GM21360 (cell line): ENCODE measurements around the gene HSD17B8.

Experiments used
- ATAC-seq: cut with Tn5 transposase; IDR thresholded peaks from one replicate; pipeline ENCODE4 v1.9.1; 2021; ENCODE audit warnings: mild to moderate bottlenecking, moderate library complexity; ENCODE audit not compliant: unreplicated experiment

Gene HSD17B8

DNA sequence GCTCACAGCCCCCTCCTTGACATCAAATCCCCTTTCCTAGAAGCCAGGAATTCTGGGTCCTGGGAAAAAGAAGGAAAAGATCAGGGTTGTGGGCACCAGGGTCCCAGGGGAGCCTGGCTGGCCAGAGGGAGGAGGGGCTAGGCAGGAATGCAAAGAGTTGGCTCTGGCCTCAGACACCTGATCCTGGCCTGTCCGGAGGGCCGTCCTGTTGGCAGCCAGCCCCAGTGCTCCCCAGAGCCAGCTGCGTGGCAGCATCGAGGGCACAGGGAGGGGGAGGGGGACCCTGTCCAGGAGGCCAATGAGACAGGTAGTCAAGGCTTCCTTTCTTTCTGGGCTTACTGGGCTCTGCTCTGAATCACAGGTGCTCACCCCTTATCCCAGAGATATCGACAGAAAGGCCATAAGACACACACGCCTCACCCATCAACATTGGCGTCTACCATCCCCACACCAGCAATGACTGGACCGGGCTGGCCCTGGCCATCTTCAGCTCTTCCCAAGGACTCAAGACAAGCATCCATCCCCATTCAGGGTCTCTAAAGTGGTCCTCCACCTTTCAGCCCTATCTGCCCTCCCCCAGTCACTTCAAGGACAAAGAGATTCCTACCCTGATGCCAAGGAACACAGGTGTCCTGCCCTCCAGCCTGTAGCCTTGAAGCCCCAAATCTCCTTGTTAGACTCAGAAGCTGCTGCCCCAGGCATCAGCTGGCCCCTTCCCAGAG is 12.9 kb upstream of the HSD17B8 start:
- ATAC-seq: no peak

DNA sequence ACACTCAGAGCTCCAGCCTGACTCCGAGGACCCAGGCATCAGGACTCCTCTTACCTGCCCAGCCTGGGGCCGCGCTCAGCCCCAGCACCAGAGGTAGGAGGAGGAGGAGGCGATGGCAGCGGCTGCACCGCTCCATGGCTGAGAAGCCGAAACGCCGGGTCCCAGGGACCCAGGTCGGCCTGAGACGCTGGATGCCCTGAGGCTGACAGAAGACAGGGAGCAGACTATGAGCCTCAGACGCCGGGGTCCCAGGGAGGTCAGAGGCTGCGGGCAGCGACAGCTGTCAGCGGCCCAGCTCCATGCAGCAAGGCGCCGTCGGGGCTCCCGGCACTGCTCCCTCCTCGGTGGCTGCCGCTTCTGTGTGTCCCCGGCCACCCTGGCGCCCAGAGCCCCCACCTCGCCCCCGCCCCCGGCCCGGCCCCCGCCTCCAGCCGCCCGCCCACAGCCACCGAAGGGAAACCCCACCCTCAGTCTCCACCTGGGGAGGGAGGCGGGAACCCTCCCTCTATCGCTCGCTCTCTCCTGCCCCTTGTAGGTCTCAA is 12.3 kb upstream of the HSD17B8 start, which contains the start of gene COL11A2:
Gene COL11A2, minus strand, starts transcription at position 363 of the 542 bp plus-strand sequence. Its CDS starts 227 bp downstream, at position 136.
- ATAC-seq: no peak

DNA sequence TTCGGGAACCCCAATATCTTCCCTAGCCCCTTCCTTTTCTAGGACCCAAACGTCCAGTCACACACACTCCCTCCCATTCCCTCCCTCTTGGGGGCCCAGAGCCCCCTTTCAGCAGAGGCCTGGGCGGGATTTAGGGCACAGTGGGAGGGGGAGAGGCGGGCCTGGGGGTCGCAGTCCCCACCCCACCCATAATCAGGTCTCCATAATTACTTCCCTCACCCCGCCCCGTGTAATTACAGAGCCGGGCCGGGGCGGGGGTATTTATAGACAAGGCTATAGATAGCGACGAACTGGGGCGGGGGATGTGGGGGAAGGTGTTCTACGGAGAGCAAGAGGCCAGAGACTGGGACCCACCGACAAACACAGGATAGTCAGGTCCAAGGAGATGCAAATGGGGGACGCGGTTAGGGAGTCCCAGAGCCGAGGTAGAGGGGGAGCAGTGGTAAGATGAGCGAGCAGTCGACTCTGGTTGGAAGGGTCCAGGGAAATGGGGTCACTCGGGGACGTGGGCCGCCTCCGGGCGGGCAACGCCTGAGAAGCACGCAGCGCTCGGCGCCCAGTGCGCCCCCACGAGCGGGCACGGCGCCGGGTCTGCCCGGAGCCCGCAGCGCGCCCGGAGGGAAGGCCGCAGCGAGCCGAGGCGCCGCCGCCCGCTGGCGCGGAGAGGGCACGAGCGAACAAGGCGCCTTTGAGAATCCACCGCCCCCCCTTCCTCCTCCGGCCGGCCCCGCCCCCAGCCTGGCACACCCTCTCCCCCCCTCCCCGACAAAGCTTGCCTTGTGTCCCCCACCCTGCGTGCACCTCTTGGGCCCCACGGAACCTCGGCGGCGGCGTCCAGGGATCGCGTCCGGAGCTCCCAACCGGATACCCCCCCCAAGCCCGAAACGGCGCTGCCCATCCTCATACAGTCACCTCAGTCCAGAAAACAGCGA is 11.5 kb upstream of the HSD17B8 start:
- ATAC-seq: no peak

GRCh38 chr6:33193619-33194018 is 10.8 kb upstream of the HSD17B8 start:
- no peak for ATAC-seq

GRCh38 chr6:33194431-33194979 is 9.9 kb upstream of the HSD17B8 start:
- no peak for ATAC-seq

DNA sequence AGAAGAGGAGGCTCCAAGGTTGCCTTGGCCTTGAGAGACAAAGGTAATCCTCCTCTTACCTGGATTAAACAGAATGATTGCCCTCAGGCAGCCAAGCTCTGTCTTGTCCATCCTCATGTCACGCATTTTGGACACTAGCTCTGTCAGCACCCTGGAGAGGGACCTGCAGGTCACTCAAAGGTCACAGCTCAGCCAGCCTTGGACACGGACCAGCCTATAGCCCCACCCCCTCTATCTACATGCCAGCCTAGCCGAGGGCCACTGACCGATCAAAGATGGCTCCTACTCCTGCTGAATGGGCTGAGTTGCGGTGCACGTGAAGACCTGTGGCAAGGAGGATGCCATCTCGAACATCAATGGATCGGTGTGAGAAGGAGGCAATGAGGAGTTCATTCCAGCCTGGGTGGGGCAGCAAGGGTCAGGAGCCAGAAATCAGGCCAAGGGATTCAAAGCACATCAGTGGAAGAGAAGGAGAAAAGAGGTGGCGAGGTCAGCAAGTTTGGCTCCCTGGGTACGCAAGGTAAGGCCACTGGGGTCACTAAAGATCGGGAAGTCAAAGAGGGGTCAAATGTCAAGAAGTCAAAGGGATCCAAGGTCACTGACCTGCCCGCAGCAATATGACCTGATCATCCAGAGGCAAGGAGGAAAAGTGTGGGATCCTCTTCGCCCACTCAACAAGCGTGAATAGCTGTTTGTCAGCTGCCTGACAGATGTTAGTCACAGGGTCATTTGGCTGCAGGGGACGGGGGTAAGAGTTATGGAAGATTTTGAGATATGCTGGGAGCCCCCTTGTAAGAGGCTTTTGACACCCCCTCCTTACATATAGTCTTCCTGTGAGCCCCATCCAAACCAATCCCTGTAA is 8.9 kb upstream of the HSD17B8 start:
- ATAC-seq: no peak

DNA sequence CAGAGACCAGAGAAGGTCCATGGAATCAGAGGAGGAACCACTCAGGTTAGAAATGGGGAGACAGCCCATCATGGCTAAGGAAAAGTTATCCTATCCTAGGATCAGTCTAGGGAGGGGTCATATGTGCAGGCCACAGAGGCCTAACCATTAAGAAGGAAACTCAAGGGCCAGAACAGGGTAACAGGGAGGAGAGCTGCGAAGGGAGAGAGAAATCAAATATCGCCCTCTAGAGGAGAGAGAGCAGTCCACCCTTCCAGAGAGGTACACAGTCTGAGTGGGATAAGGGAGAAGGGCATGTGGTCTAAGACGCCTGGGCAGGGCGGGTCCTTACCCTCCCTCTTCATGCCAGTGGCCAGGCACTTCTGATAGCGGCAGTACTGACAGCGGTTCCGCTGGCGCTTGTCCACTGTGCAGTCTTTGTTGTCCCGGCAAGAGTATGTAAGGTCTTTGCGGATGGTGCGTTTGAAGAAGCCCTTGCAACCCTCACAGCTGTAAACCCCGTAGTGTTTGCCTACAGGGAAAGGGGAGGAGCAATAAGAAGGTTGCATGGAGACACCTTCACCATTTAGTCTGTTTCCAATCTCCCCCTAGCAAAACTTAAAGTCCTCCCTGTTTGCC is 6.9 kb upstream of the HSD17B8 start:
- ATAC-seq: no peak

- ATAC-seq: no peak
Observed at GRCh38 chr6:33198159-33198852, 6.1 kb upstream of the HSD17B8 start.

DNA sequence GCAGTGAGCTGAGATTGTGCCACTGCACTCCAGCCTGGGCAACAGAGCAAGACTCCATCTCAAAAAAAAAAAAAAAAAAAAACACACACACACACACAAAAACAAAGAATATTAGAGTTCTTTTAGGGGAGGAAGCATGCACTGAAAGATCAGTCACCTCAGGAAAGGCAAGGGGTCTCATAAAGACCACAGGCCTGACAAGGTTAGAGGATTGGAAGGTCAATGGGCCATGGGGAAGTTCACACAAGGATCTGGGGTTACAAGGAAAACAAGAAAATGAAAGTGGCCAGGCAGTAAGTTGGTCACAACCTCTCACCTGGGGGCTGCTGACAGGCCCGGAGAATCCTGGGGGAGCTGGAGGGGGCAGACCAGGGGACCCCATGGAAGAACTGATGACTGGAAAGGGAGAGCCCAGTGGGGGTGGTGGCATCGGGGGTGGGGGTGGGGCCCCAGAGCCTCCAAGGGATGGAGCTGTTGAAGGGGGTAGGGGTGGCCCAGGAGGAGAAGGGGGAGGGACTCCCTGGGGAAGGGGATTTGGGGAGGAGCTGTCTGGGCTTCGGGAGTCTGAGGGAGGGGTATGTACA is 5.5 kb upstream of the HSD17B8 start:
- no peak for ATAC-seq

- ATAC-seq: peak; percentile 28
Observed at GRCh38 chr6:33199687-33200218, 4.7 kb upstream of the HSD17B8 start.

GRCh38 chr6:33200219-33201146 is 4.0 kb upstream of the HSD17B8 start, which contains the start of the genes RXRB and SLC39A7:
Gene RXRB, minus strand, starts transcription at chr6:33200665. Its CDS starts 189 bp downstream, at chr6:33200476.
Gene SLC39A7, plus strand, starts transcription at chr6:33200867. Its CDS starts 379 bp downstream, at chr6:33201246.
- peak; percentile 47 for ATAC-seq

- no peak for ATAC-seq
Observed at GRCh38 chr6:33201147-33201545, 3.3 kb upstream of the HSD17B8 start.

DNA sequence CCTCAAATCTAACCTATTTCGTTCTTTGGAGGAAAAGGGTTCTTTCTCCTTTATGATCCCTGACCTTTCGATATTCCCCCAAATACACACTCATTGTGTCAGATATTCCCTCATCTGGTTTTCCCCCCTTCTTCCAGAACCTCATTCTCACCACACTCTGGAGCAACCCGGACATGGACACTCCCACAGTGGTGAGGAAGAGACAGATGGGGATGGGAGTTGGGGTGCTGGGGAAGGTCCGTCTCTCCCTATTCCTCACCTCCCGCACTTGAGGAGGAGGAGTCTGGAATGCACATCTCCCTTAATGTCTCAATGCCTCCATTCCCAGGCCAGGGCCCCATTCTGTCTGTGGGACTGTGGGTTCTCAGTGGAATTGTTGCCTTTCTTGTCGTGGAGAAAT is 2.5 kb upstream of the HSD17B8 start:
- no peak for ATAC-seq

DNA sequence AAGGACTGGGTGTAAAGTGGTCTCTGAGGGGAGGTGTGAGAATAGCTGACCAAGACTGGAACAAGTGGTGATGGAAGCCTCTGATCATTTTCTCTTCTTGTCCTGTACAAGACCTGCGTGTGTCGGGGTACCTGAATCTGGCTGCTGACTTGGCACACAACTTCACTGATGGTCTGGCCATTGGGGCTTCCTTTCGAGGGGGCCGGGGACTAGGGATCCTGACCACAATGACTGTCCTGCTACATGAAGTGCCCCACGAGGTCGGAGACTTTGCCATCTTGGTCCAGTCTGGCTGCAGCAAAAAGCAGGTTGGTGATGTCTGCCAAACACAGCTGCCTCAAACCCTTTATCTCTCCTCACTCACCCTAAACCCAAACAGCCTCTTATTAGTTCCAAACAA is 1.7 kb upstream of the HSD17B8 start:
- no peak for ATAC-seq

GRCh38 chr6:33203443-33204164 is 851 bp upstream of the HSD17B8 start:
- no peak for ATAC-seq

DNA sequence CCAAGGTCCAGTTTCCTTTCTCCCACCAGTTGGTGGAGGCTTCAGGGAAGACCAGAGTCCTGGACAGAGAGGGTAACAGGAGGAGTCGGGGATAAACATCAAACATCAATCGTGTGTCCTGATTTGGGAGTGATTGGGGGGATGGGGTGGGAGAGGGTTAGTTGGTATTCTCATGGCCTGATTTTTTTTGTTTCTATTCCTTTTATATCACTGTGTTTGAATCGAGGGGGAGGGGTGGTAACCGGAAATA is 365 bp upstream of the HSD17B8 start:
- ATAC-seq: no peak
